ENCODE data around the gene NME1. TPM values are rescaled to one million over a fixed set of nuclear protein-coding genes. Genes with fewer than 3 reads are reported as not detected.

The NME1 gene
- total and polyA plus RNA-seq, 5 donors from 2014 or later, result 14.1 to 72.3 (median 49.8) TPM

DNA sequence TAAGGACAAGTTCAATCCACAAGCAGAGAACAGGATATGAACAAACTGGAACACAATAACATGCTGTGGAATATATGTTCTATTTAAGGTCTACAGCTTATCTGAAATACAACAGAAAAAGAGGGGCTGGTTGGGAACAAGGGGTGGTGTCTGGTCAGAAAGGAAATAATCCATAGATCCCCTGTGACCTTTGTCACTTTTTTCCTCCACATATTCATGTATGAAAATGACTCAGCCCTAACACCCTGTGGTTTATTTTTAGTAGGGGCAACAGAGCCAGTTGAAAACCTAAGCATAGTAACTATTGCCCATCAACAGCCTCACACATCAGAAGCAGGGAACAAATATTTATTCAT lies 20.4 kb upstream of the NME1 start:
- H3K27ac ChIP-seq (ENCODE audit: insufficient read depth, low read length, poor library complexity, severe bottlenecking), result no peak overlapping the region
- H3K27me3 ChIP-seq (ENCODE audit: control insufficient read depth, insufficient read depth, low read length), result no peaks in the 10 kb centered on the region
- H3K9me3 Mint-ChIP-seq, result peaks cover 0 to 2% (median 0%) of the 10 kb centered on the region in 7 donors
- H3K27ac Mint-ChIP-seq, result no peak overlapping the region
- no peak overlapping the region for H3K4me3 Mint-ChIP-seq
- peaks cover 5% of the 10 kb centered on the region for H3K27me3 Mint-ChIP-seq
- no peak overlapping the region for H3K4me3 ChIP-seq (ENCODE audit: low read depth, low read length)
- ATAC-seq (ENCODE audit: low read depth in 2 of 2), result no peak
- no peaks in the 10 kb centered on the region for H3K9me3 ChIP-seq (ENCODE audit: control insufficient read depth in 2 of 2, low read length in 2 of 2)
- no peaks in the 10 kb centered on the region for H3K36me3 ChIP-seq (ENCODE audit: control insufficient read depth, insufficient read depth, low read length)
- DNase-seq, result no peak
- H3K36me3 Mint-ChIP-seq, result no peaks in the 10 kb centered on the region
- H3K4me1 Mint-ChIP-seq, result no peaks in the 10 kb centered on the region
- H3K4me1 ChIP-seq (ENCODE audit: control insufficient read depth, insufficient read depth, low read length, poor library complexity, severe bottlenecking), result no peaks in the 10 kb centered on the region

DNA sequence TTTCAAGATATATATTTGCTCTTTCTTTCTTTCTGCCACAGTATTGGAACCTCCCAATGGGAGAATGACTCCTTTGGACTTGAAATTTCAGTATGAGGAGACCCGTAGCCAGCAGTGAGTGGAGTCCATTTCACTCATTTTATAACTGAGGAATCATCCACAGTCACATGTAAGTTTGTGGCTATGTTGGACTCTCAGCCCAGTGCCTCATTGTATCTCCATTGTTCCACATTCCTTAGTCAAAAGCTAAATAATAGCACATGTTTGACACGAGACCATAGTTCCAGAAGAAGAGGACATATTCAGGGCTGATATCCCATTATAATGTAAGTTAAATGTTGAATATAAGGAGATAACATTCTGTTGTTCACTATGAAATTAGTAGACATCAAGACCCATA lies 20.0 kb upstream of the NME1 start:
- Mint-ChIP-seq H3K27me3 (peaks cover 5% of the 10 kb centered on the region), H3K4me3 (no peak overlapping the region), H3K27ac (no peak overlapping the region), H3K9me3 (peaks cover 0 to 2% (median 0%) of the 10 kb centered on the region in 7 donors), H3K4me1 (no peaks in the 10 kb centered on the region), H3K36me3 (no peaks in the 10 kb centered on the region)
- Histone ChIP-seq H3K27me3 (ENCODE audit: control insufficient read depth, insufficient read depth, low read length) (no peaks in the 10 kb centered on the region), H3K36me3 (ENCODE audit: control insufficient read depth, insufficient read depth, low read length) (no peaks in the 10 kb centered on the region), H3K9me3 (ENCODE audit: control insufficient read depth in 2 of 2, low read length in 2 of 2) (no peaks in the 10 kb centered on the region), H3K4me3 (ENCODE audit: low read depth, low read length) (no peak overlapping the region), H3K27ac (ENCODE audit: insufficient read depth, low read length, poor library complexity, severe bottlenecking) (no peak overlapping the region), H3K4me1 (ENCODE audit: control insufficient read depth, insufficient read depth, low read length, poor library complexity, severe bottlenecking) (no peaks in the 10 kb centered on the region)
- DNase-seq (no peak), ATAC-seq (ENCODE audit: low read depth in 2 of 2) (no peak)

DNA sequence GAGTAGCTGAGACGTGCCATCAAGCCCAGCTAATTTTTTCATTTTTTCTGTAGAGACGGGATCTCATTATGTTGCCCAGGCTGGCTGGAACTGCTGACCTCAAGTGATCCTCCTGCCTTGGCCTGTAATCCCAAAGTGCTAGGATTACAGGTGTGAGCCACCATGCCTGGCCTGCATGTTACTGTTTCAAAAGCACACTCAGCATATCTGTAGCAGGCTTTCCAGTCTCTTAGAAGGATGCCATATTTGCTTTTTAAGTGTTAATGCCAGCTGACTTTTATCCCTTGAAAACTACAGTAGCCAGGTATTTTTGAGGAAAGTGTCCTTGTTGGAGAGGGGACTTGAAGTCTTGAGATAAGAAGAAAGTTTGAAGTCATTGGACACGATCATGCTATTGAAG lies 17.4 kb upstream of the NME1 start:
- no peaks in the 10 kb centered on the region for H3K4me1 ChIP-seq (ENCODE audit: control insufficient read depth, insufficient read depth, low read length, poor library complexity, severe bottlenecking)
- no peak overlapping the region for H3K4me3 Mint-ChIP-seq
- no peak for DNase-seq
- no peak overlapping the region for H3K27ac Mint-ChIP-seq
- H3K27ac ChIP-seq (ENCODE audit: insufficient read depth, low read length, poor library complexity, severe bottlenecking), result no peak overlapping the region
- no peaks in the 10 kb centered on the region for H3K36me3 Mint-ChIP-seq
- peaks cover 5% of the 10 kb centered on the region for H3K27me3 Mint-ChIP-seq
- H3K4me3 ChIP-seq (ENCODE audit: low read depth, low read length), result no peak overlapping the region
- peaks cover 0 to 2% (median 0%) of the 10 kb centered on the region in 7 donors for H3K9me3 Mint-ChIP-seq
- H3K36me3 ChIP-seq (ENCODE audit: control insufficient read depth, insufficient read depth, low read length), result no peaks in the 10 kb centered on the region
- no peaks in the 10 kb centered on the region for H3K27me3 ChIP-seq (ENCODE audit: control insufficient read depth, insufficient read depth, low read length)
- H3K9me3 ChIP-seq (ENCODE audit: control insufficient read depth in 2 of 2, low read length in 2 of 2), result no peaks in the 10 kb centered on the region
- no peaks in the 10 kb centered on the region for H3K4me1 Mint-ChIP-seq
- no peak for ATAC-seq (ENCODE audit: low read depth in 2 of 2)

DNA sequence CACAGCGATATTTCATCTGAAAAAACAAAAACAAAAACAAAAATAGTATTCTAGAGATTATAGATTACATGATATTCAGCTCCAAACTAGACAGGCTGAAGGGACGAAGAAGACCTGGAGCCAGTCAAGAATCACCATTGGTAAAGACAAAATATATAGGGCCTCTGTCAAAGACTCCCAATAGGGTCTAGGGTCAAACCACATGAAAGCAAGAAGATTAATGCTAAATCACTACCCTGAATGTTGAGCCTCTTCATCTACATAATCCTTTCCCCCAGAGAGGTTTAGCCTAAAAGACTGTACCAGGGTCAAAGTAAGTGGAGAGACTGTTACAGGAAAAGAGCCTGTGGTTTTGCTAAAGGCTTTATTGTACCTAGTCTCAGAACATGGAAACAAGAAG lies 10.8 kb upstream of the NME1 start:
- H3K27ac Mint-ChIP-seq, result no peak overlapping the region
- no peaks in the 10 kb centered on the region for H3K36me3 Mint-ChIP-seq
- no peak for DNase-seq
- no peaks in the 10 kb centered on the region for H3K9me3 Mint-ChIP-seq
- H3K27ac ChIP-seq (ENCODE audit: insufficient read depth, low read length, poor library complexity, severe bottlenecking), result no peak overlapping the region
- no peaks in the 10 kb centered on the region for H3K36me3 ChIP-seq (ENCODE audit: control insufficient read depth, insufficient read depth, low read length)
- H3K4me3 ChIP-seq (ENCODE audit: low read depth, low read length), result no peak overlapping the region
- no peaks in the 10 kb centered on the region for H3K9me3 ChIP-seq (ENCODE audit: control insufficient read depth in 2 of 2, low read length in 2 of 2)
- no peak overlapping the region for H3K4me3 Mint-ChIP-seq
- no peaks in the 10 kb centered on the region for H3K27me3 ChIP-seq (ENCODE audit: control insufficient read depth, insufficient read depth, low read length)
- H3K4me1 Mint-ChIP-seq, result peaks cover 0 to 3% (median 0%) of the 10 kb centered on the region in 4 donors
- H3K4me1 ChIP-seq (ENCODE audit: control insufficient read depth, insufficient read depth, low read length, poor library complexity, severe bottlenecking), result no peaks in the 10 kb centered on the region
- H3K27me3 Mint-ChIP-seq, result no peaks in the 10 kb centered on the region
- no peak for ATAC-seq (ENCODE audit: low read depth in 2 of 2)

DNA sequence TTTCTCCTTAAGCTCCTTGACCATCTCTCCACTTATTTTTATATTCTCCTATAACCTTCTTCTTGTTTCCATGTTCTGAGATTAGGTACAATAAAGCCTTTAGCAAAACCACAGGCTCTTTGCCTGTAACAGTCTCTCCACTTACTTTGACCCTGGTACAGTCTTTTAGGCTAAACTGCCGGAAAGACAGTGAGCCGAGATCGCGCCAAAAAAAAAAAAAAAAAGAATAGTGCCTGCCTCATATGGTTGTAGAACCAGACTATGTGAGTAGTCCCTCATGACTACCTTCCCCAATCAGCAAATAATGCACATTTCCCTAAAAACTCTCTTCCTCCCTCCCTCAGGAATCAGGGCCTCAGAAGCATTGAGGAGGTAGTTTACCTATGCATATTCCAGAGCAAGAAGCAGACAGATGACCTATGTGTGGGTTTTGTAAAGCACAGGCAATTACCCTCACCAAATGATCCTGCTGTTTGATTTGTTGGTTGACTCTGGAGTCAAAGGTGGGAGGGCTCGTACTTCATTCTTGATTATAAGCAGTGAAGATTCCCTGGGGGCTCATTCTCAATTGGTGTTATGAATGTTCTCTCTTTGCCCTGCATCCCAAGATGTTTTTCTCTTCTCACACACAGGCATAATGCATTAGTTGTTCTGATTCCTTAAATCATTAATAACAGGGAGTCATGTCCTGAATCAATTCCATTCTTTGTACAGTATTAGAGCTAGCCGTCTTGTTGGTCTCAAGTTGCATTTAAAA lies 8.9 kb upstream of the NME1 start:
- no peaks in the 10 kb centered on the region for H3K27me3 Mint-ChIP-seq
- no peaks in the 10 kb centered on the region for H3K9me3 ChIP-seq (ENCODE audit: control insufficient read depth in 2 of 2, low read length in 2 of 2)
- peaks cover 0 to 3% (median 0%) of the 10 kb centered on the region in 4 donors for H3K4me1 Mint-ChIP-seq
- H3K27me3 ChIP-seq (ENCODE audit: control insufficient read depth, insufficient read depth, low read length), result no peaks in the 10 kb centered on the region
- H3K4me1 ChIP-seq (ENCODE audit: control insufficient read depth, insufficient read depth, low read length, poor library complexity, severe bottlenecking), result no peaks in the 10 kb centered on the region
- ATAC-seq (ENCODE audit: low read depth in 2 of 2) (no peak), DNase-seq (no peak)
- H3K9me3 Mint-ChIP-seq, result no peaks in the 10 kb centered on the region
- H3K36me3 ChIP-seq (ENCODE audit: control insufficient read depth, insufficient read depth, low read length), result no peaks in the 10 kb centered on the region
- H3K36me3 Mint-ChIP-seq, result no peaks in the 10 kb centered on the region
- H3K4me3 Mint-ChIP-seq, result no peak overlapping the region
- no peak overlapping the region for H3K4me3 ChIP-seq (ENCODE audit: low read depth, low read length)
- no peak overlapping the region for H3K27ac Mint-ChIP-seq
- H3K27ac ChIP-seq (ENCODE audit: insufficient read depth, low read length, poor library complexity, severe bottlenecking), result no peak overlapping the region

DNA sequence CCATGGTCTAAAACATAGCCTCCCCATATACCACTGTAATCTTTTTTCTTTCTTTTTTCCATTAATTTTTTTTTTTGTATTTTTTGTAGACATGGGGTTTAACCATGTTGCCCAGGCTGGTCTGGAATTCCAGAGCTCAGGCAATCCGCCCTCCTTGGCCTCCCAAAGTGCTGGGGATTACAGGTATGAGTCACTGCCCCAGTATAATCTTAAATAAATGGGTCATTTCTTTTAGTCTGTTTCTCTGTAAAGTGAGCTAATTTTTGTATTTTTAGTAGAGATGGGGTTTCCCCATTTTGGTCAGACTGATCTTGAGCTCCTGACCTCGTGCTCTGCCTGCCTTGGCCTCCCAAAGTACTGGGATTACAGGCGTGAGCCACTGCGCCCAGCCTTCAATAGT lies 5.7 kb upstream of the NME1 start:
- ATAC-seq (ENCODE audit: low read depth in 2 of 2), result no peak

DNA sequence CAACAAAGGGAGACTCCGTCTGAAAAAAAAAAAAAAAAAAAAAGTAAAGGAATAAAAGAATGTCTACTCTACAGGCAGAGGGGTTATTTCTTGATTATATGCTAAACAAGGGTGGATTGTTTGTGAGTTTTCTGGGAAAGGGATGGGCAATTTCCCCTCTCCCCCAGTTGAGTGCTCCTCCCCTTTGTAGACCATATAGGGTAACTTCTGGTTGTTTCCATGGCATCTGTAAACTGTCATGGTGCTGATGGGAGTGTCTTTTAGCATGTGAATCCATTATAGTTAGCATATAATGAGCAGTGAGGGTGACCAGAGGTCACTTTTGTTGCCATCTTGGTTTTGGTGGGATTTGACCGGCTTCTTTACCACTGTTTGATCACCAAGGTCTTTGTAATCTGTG lies 4.2 kb upstream of the NME1 start:
- H3K9me3 Mint-ChIP-seq, result no peaks in the 10 kb centered on the region
- no peak overlapping the region for H3K4me3 Mint-ChIP-seq
- Histone ChIP-seq H3K4me1 (ENCODE audit: control insufficient read depth, insufficient read depth, low read length, poor library complexity, severe bottlenecking) (peaks cover 11% of the 10 kb centered on the region), H3K9me3 (ENCODE audit: control insufficient read depth in 2 of 2, low read length in 2 of 2) (no peaks in the 10 kb centered on the region), H3K27ac (ENCODE audit: insufficient read depth, low read length, poor library complexity, severe bottlenecking) (no peak overlapping the region), H3K27me3 (ENCODE audit: control insufficient read depth, insufficient read depth, low read length) (no peaks in the 10 kb centered on the region), H3K36me3 (ENCODE audit: control insufficient read depth, insufficient read depth, low read length) (no peaks in the 10 kb centered on the region), H3K4me3 (ENCODE audit: low read depth, low read length) (no peak overlapping the region)
- DNase-seq (no peak), ATAC-seq (ENCODE audit: low read depth in 2 of 2) (no peak)
- H3K4me1 Mint-ChIP-seq, result peaks cover 0 to 3% (median 0%) of the 10 kb centered on the region in 4 donors
- H3K27ac Mint-ChIP-seq, result no peak overlapping the region
- no peaks in the 10 kb centered on the region for H3K36me3 Mint-ChIP-seq
- H3K27me3 Mint-ChIP-seq, result no peaks in the 10 kb centered on the region

More for the DNA sequence above, 5.7 kb upstream of the NME1 start:
- Mint-ChIP-seq H3K9me3 (no peaks in the 10 kb centered on the region), H3K27me3 (no peaks in the 10 kb centered on the region), H3K27ac (no peak overlapping the region), H3K36me3 (no peaks in the 10 kb centered on the region), H3K4me3 (no peak overlapping the region), H3K4me1 (peaks cover 0 to 3% (median 0%) of the 10 kb centered on the region in 4 donors)
- H3K4me3 ChIP-seq (ENCODE audit: low read depth, low read length), result no peak overlapping the region
- H3K9me3 ChIP-seq (ENCODE audit: control insufficient read depth in 2 of 2, low read length in 2 of 2), result no peaks in the 10 kb centered on the region
- no peaks in the 10 kb centered on the region for H3K36me3 ChIP-seq (ENCODE audit: control insufficient read depth, insufficient read depth, low read length)
- H3K27me3 ChIP-seq (ENCODE audit: control insufficient read depth, insufficient read depth, low read length), result no peaks in the 10 kb centered on the region
- peaks cover 2% of the 10 kb centered on the region for H3K4me1 ChIP-seq (ENCODE audit: control insufficient read depth, insufficient read depth, low read length, poor library complexity, severe bottlenecking)
- H3K27ac ChIP-seq (ENCODE audit: insufficient read depth, low read length, poor library complexity, severe bottlenecking), result no peak overlapping the region
- no peak for DNase-seq

DNA sequence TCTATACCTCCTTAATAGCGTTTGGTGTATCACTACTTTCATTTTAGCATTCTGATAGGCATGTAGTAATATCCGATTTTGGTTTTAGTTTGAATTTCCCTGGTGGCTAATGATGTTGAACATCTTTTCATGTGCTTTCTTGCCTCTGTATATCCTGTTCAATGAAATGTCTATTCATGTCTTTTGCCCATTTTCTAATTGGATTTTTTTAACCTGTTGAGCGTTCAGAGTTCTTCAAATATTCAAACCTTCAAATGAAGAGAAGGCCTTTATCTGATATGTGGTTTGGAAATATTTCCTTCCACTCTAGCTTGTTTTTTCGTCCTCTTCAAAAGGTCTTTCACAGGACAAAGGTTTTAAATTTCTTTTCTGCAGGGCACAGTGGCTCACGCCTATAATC lies 2.4 kb upstream of the NME1 start:
- Mint-ChIP-seq H3K4me3 (no peak overlapping the region), H3K27me3 (no peaks in the 10 kb centered on the region), H3K27ac (no peak overlapping the region), H3K4me1 (peaks cover 0 to 6% (median 4%) of the 10 kb centered on the region in 4 donors), H3K9me3 (no peaks in the 10 kb centered on the region), H3K36me3 (peaks cover under 1% of the 10 kb centered on the region)
- Histone ChIP-seq H3K36me3 (ENCODE audit: control insufficient read depth, insufficient read depth, low read length) (no peaks in the 10 kb centered on the region), H3K27ac (ENCODE audit: insufficient read depth, low read length, poor library complexity, severe bottlenecking) (no peak overlapping the region), H3K4me3 (ENCODE audit: low read depth, low read length) (no peak overlapping the region), H3K27me3 (ENCODE audit: control insufficient read depth, insufficient read depth, low read length) (no peaks in the 10 kb centered on the region), H3K4me1 (ENCODE audit: control insufficient read depth, insufficient read depth, low read length, poor library complexity, severe bottlenecking) (peaks cover 18% of the 10 kb centered on the region), H3K9me3 (ENCODE audit: control insufficient read depth in 2 of 2, low read length in 2 of 2) (no peaks in the 10 kb centered on the region)
- ATAC-seq (ENCODE audit: low read depth in 2 of 2), result no peak
- no peak for DNase-seq
